GM12873 (cell line): ENCODE measurements around the gene CHL1.
A peak's percentile ranks its signal among the peaks of the same experiment; 100 is the strongest.

Experiments used
- TF ChIP-seq, protein P1 (sequence below): IDR thresholded peaks from 2 replicates; pipeline ENCODE4 v1.5.1; 2012; ENCODE audit warnings: low read depth, mild to moderate bottlenecking, moderate library complexity, low read length, control low read depth; ENCODE audit not compliant: insufficient read depth; ENCODE audit errors: missing control alignments

CHL1 gene

GRCh38 chr3:200758-201325 is 4.3 kb downstream of the CHL1 start:
- TF ChIP-seq, protein P1, sequence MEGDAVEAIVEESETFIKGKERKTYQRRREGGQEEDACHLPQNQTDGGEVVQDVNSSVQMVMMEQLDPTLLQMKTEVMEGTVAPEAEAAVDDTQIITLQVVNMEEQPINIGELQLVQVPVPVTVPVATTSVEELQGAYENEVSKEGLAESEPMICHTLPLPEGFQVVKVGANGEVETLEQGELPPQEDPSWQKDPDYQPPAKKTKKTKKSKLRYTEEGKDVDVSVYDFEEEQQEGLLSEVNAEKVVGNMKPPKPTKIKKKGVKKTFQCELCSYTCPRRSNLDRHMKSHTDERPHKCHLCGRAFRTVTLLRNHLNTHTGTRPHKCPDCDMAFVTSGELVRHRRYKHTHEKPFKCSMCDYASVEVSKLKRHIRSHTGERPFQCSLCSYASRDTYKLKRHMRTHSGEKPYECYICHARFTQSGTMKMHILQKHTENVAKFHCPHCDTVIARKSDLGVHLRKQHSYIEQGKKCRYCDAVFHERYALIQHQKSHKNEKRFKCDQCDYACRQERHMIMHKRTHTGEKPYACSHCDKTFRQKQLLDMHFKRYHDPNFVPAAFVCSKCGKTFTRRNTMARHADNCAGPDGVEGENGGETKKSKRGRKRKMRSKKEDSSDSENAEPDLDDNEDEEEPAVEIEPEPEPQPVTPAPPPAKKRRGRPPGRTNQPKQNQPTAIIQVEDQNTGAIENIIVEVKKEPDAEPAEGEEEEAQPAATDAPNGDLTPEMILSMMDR = no peak

DNA sequence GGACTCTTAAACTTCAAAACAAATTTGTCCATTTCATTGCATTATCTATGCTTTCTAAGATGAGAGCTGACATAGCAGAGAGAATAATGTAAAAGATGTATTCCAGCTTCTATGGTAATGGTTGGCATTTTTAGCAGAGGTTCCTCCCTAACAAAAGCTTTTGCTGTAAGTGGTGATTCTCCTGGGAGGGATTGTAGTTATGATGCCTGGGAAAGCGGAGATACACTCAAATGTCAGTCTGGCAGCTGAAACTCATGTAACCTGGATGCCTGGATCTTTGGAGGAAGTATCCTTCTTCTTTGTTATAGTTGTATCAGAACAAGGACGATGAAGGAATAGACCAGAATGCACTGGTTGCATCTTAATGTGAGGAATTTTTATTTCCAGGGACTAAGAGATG is 7.5 kb downstream of the CHL1 start:
- TF ChIP-seq, protein P1 = no peak

DNA sequence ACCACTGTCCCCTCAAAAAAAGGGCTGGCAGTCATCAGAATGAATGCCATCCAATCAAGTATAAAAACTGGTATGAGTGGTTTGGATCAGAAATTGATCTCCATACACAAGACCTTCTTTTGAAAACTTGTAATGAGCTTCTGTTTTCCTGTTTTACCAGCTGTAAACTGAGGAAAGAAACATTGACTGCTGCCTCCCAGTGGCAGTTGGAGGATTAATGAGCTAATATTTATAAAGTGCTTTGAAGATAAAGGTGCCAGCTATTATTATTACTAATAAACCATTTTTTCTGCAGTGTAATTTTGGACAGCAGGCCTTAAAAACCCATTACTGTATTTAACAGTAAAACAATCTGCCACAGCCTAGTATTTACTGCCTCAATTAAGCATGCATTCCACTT is 11.4 kb downstream of the CHL1 start:
- TF ChIP-seq, protein P1 = peak; percentile 16

DNA sequence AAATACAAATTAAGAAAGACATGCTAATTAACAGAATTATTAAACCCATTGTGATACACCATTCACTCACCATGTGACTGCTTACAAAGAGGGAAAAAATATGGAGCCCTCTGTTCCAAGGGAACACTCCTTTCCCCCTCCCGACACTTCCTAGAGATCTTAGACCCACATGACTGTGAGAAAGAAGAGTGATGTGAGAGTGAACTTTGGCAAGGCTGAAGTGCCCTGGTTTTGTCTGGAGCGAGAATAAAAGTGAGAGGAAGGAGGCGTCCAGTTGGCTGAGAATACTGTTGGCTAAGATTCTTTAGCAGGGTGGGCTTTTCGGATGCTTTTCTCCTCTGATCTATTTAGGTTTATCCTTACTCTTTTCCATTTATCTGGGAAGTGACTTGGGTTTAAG is 14.1 kb downstream of the CHL1 start:
- TF ChIP-seq, protein P1 = no peak

DNA sequence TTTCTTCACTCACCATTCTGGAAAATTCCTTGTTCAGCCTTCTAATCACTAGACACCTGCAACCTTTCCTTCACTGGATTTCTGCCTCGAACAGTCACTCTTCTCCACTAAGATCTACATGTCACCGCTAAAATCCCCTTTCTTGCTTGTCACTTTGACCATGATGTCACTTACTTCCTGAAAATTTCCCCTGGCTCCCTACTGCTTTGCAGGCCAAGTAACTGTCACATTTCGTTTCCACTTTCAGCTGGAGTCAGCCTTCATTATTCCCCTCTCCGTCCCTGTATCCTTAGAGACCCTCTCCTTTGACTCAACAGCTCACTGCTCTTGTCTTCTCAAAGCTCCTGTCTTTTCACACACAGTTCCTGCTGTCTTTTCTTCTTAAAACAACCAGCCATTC is 15.9 kb downstream of the CHL1 start:
- TF ChIP-seq, protein P1 = no peak

- TF ChIP-seq, protein P1 = no peak
These were observed 20.7 kb downstream of the CHL1 start for GRCh38 chr3:217099-217813.

GRCh38 chr3:217948-218347 is 21.4 kb downstream of the CHL1 start:
- TF ChIP-seq, protein P1 = no peak
